ENCODE measurements around the gene MED23. TPM values are rescaled to one million over a fixed set of nuclear protein-coding genes. Genes with fewer than 3 reads are reported as not detected.

The MED23 gene
- polyA plus RNA-seq, 1 of the 3 experiments (the other 2 are of a cell fraction), result 10.1 TPM

DNA sequence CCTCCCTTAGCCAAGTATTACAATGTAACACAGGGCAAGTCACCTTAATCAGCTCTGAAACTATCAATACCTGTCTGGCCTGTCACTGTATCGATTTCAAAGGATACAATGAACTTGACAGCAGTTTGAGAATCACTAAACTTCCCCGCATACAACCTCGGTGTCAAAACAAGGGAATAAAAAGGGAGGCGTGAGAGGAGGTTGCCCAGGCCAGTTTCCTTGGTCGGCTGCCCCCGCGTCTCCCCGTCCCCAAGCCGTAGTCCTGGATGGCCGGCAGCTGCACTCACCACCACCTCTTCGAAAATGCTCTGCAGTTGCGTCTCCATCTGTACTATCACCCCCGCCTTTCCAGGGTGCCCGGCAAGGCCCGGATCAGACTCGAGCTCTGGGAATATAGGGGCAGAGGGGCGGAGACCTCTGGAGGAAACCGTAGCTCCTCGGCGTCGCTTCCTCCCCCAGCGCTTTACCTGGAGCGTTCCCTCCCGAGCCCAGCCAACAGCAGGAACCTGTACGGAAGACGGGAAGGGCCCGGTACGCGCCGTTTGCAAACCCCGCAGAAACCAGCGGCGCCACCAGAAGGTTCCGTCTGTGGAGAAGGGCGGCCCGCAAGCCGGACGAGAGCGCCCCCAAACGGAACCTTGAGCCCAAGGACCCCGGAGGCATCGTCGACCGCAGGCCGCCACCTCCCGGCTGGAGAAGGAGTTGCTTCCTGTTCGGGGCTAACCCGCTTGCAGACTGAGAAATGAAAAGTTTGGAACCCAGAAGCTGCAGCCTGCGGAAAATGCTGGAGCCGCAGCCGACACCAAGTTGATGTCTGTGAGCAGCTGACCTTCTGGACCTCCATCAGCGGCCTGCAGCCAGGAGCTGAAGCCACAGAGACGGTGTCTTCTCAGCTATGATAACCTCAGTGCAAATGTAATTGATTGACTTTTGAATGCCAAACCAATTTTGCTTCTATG lies at the start of gene MED23 (continued):
- TF ChIP-seq REST (IDR thresholded peaks at IDR 0.05; ENCODE audit: low read depth, low read length), result peak; percentile 73
- TF ChIP-seq RFX5 (IDR thresholded peaks at IDR 0.05; ENCODE audit: low read length), result 0 out of 2 replicates have a peak, but pooled peaks have one; percentile 43
- TF ChIP-seq MAX (IDR thresholded peaks at IDR 0.05; ENCODE audit: low read depth), result peak; percentile 84
- TF ChIP-seq NRF1 (IDR thresholded peaks at IDR 0.05; ENCODE audit: low read depth, low read length), result no peak
- TF ChIP-seq FOXM1 (IDR thresholded peaks at IDR 0.05; ENCODE audit: low read depth), result no peak
- TF ChIP-seq FOXJ3 (CRISPR knock-in tag; IDR thresholded peaks at IDR 0.05), result 0 out of 2 replicates have a peak, but pooled peaks have one; percentile 41
- TF ChIP-seq, protein P1, sequence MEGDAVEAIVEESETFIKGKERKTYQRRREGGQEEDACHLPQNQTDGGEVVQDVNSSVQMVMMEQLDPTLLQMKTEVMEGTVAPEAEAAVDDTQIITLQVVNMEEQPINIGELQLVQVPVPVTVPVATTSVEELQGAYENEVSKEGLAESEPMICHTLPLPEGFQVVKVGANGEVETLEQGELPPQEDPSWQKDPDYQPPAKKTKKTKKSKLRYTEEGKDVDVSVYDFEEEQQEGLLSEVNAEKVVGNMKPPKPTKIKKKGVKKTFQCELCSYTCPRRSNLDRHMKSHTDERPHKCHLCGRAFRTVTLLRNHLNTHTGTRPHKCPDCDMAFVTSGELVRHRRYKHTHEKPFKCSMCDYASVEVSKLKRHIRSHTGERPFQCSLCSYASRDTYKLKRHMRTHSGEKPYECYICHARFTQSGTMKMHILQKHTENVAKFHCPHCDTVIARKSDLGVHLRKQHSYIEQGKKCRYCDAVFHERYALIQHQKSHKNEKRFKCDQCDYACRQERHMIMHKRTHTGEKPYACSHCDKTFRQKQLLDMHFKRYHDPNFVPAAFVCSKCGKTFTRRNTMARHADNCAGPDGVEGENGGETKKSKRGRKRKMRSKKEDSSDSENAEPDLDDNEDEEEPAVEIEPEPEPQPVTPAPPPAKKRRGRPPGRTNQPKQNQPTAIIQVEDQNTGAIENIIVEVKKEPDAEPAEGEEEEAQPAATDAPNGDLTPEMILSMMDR (IDR thresholded peaks at IDR 0.05), result peak; percentile 98
- TF ChIP-seq, protein P2, sequence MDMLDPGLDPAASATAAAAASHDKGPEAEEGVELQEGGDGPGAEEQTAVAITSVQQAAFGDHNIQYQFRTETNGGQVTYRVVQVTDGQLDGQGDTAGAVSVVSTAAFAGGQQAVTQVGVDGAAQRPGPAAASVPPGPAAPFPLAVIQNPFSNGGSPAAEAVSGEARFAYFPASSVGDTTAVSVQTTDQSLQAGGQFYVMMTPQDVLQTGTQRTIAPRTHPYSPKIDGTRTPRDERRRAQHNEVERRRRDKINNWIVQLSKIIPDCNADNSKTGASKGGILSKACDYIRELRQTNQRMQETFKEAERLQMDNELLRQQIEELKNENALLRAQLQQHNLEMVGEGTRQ (IDR thresholded peaks at IDR 0.05; ENCODE audit: borderline replicate concordance, low read depth, low read length), result no peak
- TF ChIP-seq YY1 (IDR thresholded peaks at IDR 0.05; ENCODE audit: low read depth), result peak; percentile 71; the same call in 1 of the 2 replicates
- peak; percentile 99 for TF ChIP-seq GABPA (IDR thresholded peaks at IDR 0.05; ENCODE audit: low read depth)
- TF ChIP-seq RAD21 (IDR thresholded peaks at IDR 0.05; ENCODE audit: low read length), result peak; percentile 74
- 0 out of 2 replicates have a peak, but pooled peaks have one; percentile 34 for TF ChIP-seq FOSL2 (IDR thresholded peaks at IDR 0.05; ENCODE audit: borderline replicate concordance, low read depth)

Data from SK-N-SH (cell line).